Tibial nerve (tissue), 4 donors: ENCODE measurements around the gene RAPGEF5.

ENCODE experiments used
- CTCF ChIP-seq, 5 experiments: fragments of 200-600 bp in 3 of 5; fragments of 450-650 bp in 2 of 5; sonication (generic) in 3 of 5; IDR thresholded peaks; one replicate each; pipeline ENCODE4 v1.5.1; 2016 to 2019; ENCODE audit warnings: antibody characterized with exemption in 5 of 5, mild to moderate bottlenecking in 3 of 5, moderate library complexity in 2 of 5
- EP300 ChIP-seq, 2 donors: sonication (generic); formaldehyde crosslinking; IDR thresholded peaks; one replicate each; pipeline ENCODE4 v1.6.1; 2017; ENCODE audit warnings: antibody characterized with exemption in 2 of 2, mild to moderate bottlenecking in 1 of 2
- POLR2A ChIP-seq, 2 donors: fragments of 450-650 bp; IDR thresholded peaks; one replicate each; pipeline ENCODE4 v1.6.1; 2017; ENCODE audit warnings: antibody characterized with exemption in 2 of 2, mild to moderate bottlenecking in 2 of 2, moderate library complexity in 2 of 2

- TF ChIP-seq CTCF (IDR thresholded peaks at IDR 0.05) (no peak), POLR2A (IDR thresholded peaks at IDR 0.05) (no peak), EP300 (IDR thresholded peaks at IDR 0.05) (no peak)
Measured at GRCh38 chr7:22216309-22216708, 140.6 kb downstream of the RAPGEF5 start.
